Measurements from ENCODE around the gene CXCR5. TPM values are rescaled to one million over a fixed set of nuclear protein-coding genes. Genes with fewer than 3 reads are reported as not detected.

Gene CXCR5
- total and polyA plus RNA-seq, 2 of the 4 experiments (the other 2 are of a cell fraction): not detected

- no peak overlapping the region for H4K91ac ChIP-seq (ENCODE audit: insufficient read depth, low read depth, low read length)
- H2BK20ac ChIP-seq (ENCODE audit: low read depth, low read length): no peak overlapping the region
- no peak for ATAC-seq (ENCODE audit: low read depth)
- no peaks in the 10 kb centered on the region for H3K36me3 ChIP-seq (ENCODE audit: control insufficient read depth, insufficient read depth, low read length)
- no peak overlapping the region for H2AK5ac ChIP-seq (ENCODE audit: low read depth, low read length)
- H3K14ac ChIP-seq (replicated peaks; ENCODE audit: low read depth, low read length): no peak overlapping the region
- H3K4me2 ChIP-seq (ENCODE audit: low read depth, low read length): no peak overlapping the region
- H2BK15ac ChIP-seq (ENCODE audit: low read depth, low read length): no peak overlapping the region
- intact Hi-C loops (cut with micrococcal nuclease): no loop called here
- H4K20me1 ChIP-seq (ENCODE audit: insufficient read depth, low read length): no peaks in the 10 kb centered on the region; the same call in 1 of the 2 replicates
- dilution Hi-C loops (cut with HindIII; ENCODE audit: low sequenced_read_pairs, unreplicated experiment): no loop called here
- no peak overlapping the region for H3K23ac ChIP-seq (ENCODE audit: low read depth, low read length)
- no peaks in the 10 kb centered on the region; the same call in 1 of the 2 replicates for H3K27me3 ChIP-seq (ENCODE audit: control insufficient read depth, insufficient read depth, low read length)
- BruUV-seq (replicated peaks): no TSS peak
- POLR2A ChIA-PET (ENCODE audit: unreplicated experiment): no interaction called here
- no peak overlapping the region for H4K5ac ChIP-seq (ENCODE audit: low read depth, low read length)
- H3K4me1 ChIP-seq (ENCODE audit: control insufficient read depth, insufficient read depth, low read length): peaks cover 4% of the 10 kb centered on the region; the same call in 1 of the 2 replicates
- H2AK9ac ChIP-seq (replicated peaks; ENCODE audit: low read depth, low read length, poor library complexity): no peak overlapping the region
- TF ChIP-seq FOS (IDR thresholded peaks at IDR 0.05; ENCODE audit: low read depth, low read length) (no peak), RAD21 (IDR thresholded peaks at IDR 0.05; ENCODE audit: low read length) (no peak), BHLHE40 (IDR thresholded peaks at IDR 0.05; ENCODE audit: low read depth, low read length) (no peak), SMC3 (IDR thresholded peaks at IDR 0.05; ENCODE audit: low read depth, low read length) (no peak), CEBPB (IDR thresholded peaks at IDR 0.05; ENCODE audit: low read depth, low read length) (no peak), RCOR1 (IDR thresholded peaks at IDR 0.05; ENCODE audit: insufficient replicate concordance, low read length) (no peak)
- H2BK120ac ChIP-seq (ENCODE audit: low read depth, low read length): no peak overlapping the region
- no peak overlapping the region for H3K18ac ChIP-seq (ENCODE audit: low read depth, low read length)
- no peak overlapping the region for H2AFZ ChIP-seq (replicated peaks; ENCODE audit: low read length, poor library complexity)
- H3K4me3 ChIP-seq (ENCODE audit: insufficient read depth, low read depth, low read length): no peak overlapping the region
- no peak overlapping the region for H3K56ac ChIP-seq (ENCODE audit: extremely low read depth, insufficient read depth, low read length)
- H3K9ac ChIP-seq (ENCODE audit: low read depth, low read length): no peak overlapping the region
- DNase-seq: no peak
- H3K79me1 ChIP-seq (ENCODE audit: low read depth in 1 of 2, low read length in 2 of 2): no peaks in the 10 kb centered on the region
- H3K27ac ChIP-seq (ENCODE audit: insufficient read depth, low read length): no peak overlapping the region
- 0 out of 2 replicates have a peak, but pooled peaks cover 2% of the 10 kb centered on the region for H3K9me1 ChIP-seq (ENCODE audit: insufficient read depth, low read length)
- no peak overlapping the region for H4K8ac ChIP-seq (ENCODE audit: low read depth in 2 of 2, low read length in 2 of 2)
- no peak overlapping the region for H2BK5ac ChIP-seq (ENCODE audit: low read depth, low read length, poor library complexity, severe bottlenecking)
- H3K9me3 ChIP-seq (ENCODE audit: control insufficient read depth, insufficient read depth, low read length): no peaks in the 10 kb centered on the region
- CTCF ChIA-PET: no interaction called here
- in situ Hi-C loops (cut with MboI; ENCODE audit: low sequenced_read_pairs): no loop called here
- WGBS, 2 experiments (ENCODE audit: extremely low coverage in 2 of 2, insufficient read length in 1 of 2): 80% methylated on average over 1 of the region's 8 CpGs; no CpG with 5 or more reads in 1 of the 2 experiments
- H3K4ac ChIP-seq (ENCODE audit: low read depth, low read length): no peak overlapping the region
Measured at GRCh38 chr11:118837868-118838267, 45.8 kb upstream of the CXCR5 start.
